ENCODE data around the gene GRP. TPM values are rescaled to one million over a fixed set of nuclear protein-coding genes. Genes with fewer than 3 reads are reported as not detected.

GRP gene
- not detected in 2 replicates for total RNA-seq

- no peak for DNase-seq (ENCODE audit: low read depth in 2 of 2)
These were observed at the start of gene GRP for GRCh38 chr18:59219672-59220163. Gene GRP, plus strand, starts transcription at chr18:59220158. Its CDS starts 108 bp downstream, at chr18:59220266.

- no peak for DNase-seq (ENCODE audit: low read depth in 2 of 2)
These were observed 47.2 kb upstream of the GRP start for GRCh38 chr18:59172664-59173249.

GRCh38 chr18:59177485-59177884 is 42.5 kb upstream of the GRP start:
- DNase-seq (ENCODE audit: low read depth in 2 of 2): no peak

GRCh38 chr18:59180150-59180845 is 39.7 kb upstream of the GRP start:
- DNase-seq (ENCODE audit: low read depth in 2 of 2): no peak

- no peak for DNase-seq (ENCODE audit: low read depth in 2 of 2)
These were observed 37.3 kb upstream of the GRP start for GRCh38 chr18:59182673-59183072.

- no peak for DNase-seq (ENCODE audit: low read depth in 2 of 2)
These were observed 30.9 kb upstream of the GRP start for GRCh38 chr18:59189008-59189407.

- DNase-seq (ENCODE audit: low read depth in 2 of 2): no peak
These were observed 30.2 kb upstream of the GRP start for GRCh38 chr18:59189746-59190145.

GRCh38 chr18:59196161-59196725 is 23.7 kb upstream of the GRP start:
- no peak for DNase-seq (ENCODE audit: low read depth in 2 of 2)

GRCh38 chr18:59197636-59198035 is 22.3 kb upstream of the GRP start:
- no peak for DNase-seq (ENCODE audit: low read depth in 2 of 2)

- DNase-seq (ENCODE audit: low read depth in 2 of 2): no peak
These were observed 21.7 kb upstream of the GRP start for GRCh38 chr18:59198215-59198614.

- DNase-seq (ENCODE audit: low read depth in 2 of 2): no peak
These were observed 19.2 kb upstream of the GRP start for GRCh38 chr18:59200787-59201186.

GRCh38 chr18:59202258-59202820 is 17.6 kb upstream of the GRP start:
- no peak for DNase-seq (ENCODE audit: low read depth in 2 of 2)

GRCh38 chr18:59207506-59207905 is 12.5 kb upstream of the GRP start:
- DNase-seq (ENCODE audit: low read depth in 2 of 2): no peak

- DNase-seq (ENCODE audit: low read depth in 2 of 2): no peak
These were observed 11.3 kb upstream of the GRP start for GRCh38 chr18:59208602-59209125.

GRCh38 chr18:59210299-59210698 is 9.7 kb upstream of the GRP start:
- DNase-seq (ENCODE audit: low read depth in 2 of 2): no peak

- no peak for DNase-seq (ENCODE audit: low read depth in 2 of 2)
These were observed 8.3 kb upstream of the GRP start for GRCh38 chr18:59211629-59212028.

- no peak for DNase-seq (ENCODE audit: low read depth in 2 of 2)
These were observed 1.9 kb upstream of the GRP start for GRCh38 chr18:59218018-59218417.

- no peak for DNase-seq (ENCODE audit: low read depth in 2 of 2)
These were observed 316 bp downstream of the GRP start for GRCh38 chr18:59220164-59220783.

- no peak for DNase-seq (ENCODE audit: low read depth in 2 of 2)
These were observed 1.1 kb downstream of the GRP start for GRCh38 chr18:59220784-59221765.

- no peak for DNase-seq (ENCODE audit: low read depth in 2 of 2)
These were observed 2.4 kb downstream of the GRP start for GRCh38 chr18:59222341-59222740.

GRCh38 chr18:59228351-59228750 is 8.4 kb downstream of the GRP start:
- DNase-seq (ENCODE audit: low read depth in 2 of 2): no peak
